ENCODE data around the gene IP6K1. TPM values are rescaled to one million over a fixed set of nuclear protein-coding genes. Genes with fewer than 3 reads are reported as not detected.

Gene IP6K1
- total RNA-seq, 4 donors from 2014 or later: 42.4 to 74.0 (median 43.8) TPM

DNA sequence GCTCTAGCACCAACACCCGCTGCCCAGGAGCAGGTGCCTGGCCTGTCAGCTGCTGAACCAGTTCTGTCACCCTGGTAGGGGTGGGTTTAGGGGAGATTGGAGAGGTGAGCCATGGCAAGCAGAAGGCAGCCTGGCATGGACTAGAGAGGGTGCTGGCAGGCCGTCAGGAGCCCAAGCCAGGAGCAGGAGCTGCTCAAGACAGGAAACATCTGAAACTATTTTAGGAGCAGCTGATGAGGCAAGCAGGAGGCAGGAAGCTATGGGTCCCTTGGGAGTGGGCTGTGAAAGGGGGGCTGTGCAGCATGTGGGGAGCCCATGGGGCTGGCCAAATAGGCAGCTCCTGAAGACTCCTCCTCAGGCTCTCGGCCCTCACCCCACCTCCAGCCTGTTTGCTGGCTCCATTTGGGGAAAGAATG, 19.0 kb upstream of the IP6K1 start:
- no peak overlapping the region for H3K4me3 ChIP-seq (replicated peaks in 1 of 3)
- TF ChIP-seq POLR2A (IDR thresholded peaks at IDR 0.05): no peak
- TF ChIP-seq, protein P1, sequence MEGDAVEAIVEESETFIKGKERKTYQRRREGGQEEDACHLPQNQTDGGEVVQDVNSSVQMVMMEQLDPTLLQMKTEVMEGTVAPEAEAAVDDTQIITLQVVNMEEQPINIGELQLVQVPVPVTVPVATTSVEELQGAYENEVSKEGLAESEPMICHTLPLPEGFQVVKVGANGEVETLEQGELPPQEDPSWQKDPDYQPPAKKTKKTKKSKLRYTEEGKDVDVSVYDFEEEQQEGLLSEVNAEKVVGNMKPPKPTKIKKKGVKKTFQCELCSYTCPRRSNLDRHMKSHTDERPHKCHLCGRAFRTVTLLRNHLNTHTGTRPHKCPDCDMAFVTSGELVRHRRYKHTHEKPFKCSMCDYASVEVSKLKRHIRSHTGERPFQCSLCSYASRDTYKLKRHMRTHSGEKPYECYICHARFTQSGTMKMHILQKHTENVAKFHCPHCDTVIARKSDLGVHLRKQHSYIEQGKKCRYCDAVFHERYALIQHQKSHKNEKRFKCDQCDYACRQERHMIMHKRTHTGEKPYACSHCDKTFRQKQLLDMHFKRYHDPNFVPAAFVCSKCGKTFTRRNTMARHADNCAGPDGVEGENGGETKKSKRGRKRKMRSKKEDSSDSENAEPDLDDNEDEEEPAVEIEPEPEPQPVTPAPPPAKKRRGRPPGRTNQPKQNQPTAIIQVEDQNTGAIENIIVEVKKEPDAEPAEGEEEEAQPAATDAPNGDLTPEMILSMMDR (IDR thresholded peaks at IDR 0.05): no peak
- intact Hi-C loops (cut with DNase I): loop anchor here (2.0 kb wide), 1 partner anchor 37 kb away; no protein-coding TSS in a partner anchor
- DNase-seq: peak; percentile 96 to 98
- H3K36me3 ChIP-seq: peaks cover 6 to 13% of the 10 kb centered on the region in 2 donors
- 9 to 20% methylated on average over 2 to 3 of the region's 3 CpGs for WGBS, 2 donors
- no peaks in the 10 kb centered on the region for H3K9me3 ChIP-seq
- H3K4me1 ChIP-seq: peaks cover 12 to 37% of the 10 kb centered on the region in 2 donors
- peak overlapping the region; percentile 91 to 96 (median 94) for H3K27ac ChIP-seq
- no peaks in the 10 kb centered on the region for H3K27me3 ChIP-seq

DNA sequence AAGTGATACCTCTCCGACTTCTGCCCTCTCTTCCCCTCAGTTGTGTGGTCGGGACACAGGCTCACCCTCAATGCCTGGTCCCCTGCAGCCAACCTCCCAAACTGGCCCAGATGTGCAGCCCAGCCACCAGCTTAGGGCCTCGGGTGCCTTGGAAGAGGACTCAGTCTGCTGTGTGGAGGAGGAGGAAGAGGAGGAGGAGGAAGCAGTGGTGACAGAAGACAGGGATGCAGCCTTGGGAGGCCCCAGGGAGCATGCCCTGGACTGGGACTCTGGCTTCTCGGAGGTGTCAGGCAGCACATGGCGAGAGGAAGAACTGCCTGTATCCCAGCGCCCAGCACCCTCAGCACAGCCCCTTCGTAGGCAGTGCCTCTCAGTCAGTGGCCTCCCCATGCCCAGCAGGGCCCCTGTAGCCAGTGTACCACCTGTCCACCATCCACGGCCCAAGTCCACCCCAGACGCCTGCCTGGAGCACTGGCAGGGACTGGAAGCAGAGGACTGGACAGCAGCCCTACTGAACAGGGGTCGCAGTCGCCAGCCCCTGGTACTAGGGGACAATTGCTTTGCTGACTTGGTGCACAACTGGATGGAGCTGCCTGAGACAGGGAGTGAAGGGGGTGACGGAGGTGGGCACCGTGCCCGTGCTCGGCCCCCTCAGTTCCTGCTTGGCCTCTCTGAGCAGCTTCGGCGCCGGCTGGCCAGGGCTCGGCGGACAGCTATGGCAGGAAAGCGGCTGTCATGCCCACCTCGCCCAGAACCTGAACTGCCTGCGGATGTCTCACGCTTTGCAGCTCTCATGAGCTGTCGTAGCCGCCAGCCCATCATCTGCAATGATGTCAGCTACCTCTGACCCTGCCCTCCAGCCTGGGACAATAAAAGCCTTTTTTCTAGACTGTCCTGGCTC, 18.0 kb upstream of the IP6K1 start:
- peaks cover 12 to 37% of the 10 kb centered on the region in 2 donors for H3K4me1 ChIP-seq
- H3K27ac ChIP-seq: peak overlapping the region; percentile 91 to 96 (median 94)
- intact Hi-C loops (cut with DNase I): loop anchor here (2.0 to 5.0 kb wide), 2 partner anchors 38 to 98 kb away; partner anchors contain the start of gene MST1R
- 83 to 84% methylated on average over 13 to 18 of the region's 26 CpGs for whole genome bisulfite sequencing, 2 donors
- peaks cover 4 to 5% of the 10 kb centered on the region in 2 donors for H3K36me3 ChIP-seq
- H3K4me3 ChIP-seq (replicated peaks in 1 of 3): no peak overlapping the region
- H3K27me3 ChIP-seq: no peaks in the 10 kb centered on the region
- no peaks in the 10 kb centered on the region for H3K9me3 ChIP-seq
- DNase-seq: peak in 1 of 2 donors; percentile 9
- TF ChIP-seq, protein P1 (IDR thresholded peaks at IDR 0.05): no peak
- TF ChIP-seq POLR2A (IDR thresholded peaks at IDR 0.05): no peak

DNA sequence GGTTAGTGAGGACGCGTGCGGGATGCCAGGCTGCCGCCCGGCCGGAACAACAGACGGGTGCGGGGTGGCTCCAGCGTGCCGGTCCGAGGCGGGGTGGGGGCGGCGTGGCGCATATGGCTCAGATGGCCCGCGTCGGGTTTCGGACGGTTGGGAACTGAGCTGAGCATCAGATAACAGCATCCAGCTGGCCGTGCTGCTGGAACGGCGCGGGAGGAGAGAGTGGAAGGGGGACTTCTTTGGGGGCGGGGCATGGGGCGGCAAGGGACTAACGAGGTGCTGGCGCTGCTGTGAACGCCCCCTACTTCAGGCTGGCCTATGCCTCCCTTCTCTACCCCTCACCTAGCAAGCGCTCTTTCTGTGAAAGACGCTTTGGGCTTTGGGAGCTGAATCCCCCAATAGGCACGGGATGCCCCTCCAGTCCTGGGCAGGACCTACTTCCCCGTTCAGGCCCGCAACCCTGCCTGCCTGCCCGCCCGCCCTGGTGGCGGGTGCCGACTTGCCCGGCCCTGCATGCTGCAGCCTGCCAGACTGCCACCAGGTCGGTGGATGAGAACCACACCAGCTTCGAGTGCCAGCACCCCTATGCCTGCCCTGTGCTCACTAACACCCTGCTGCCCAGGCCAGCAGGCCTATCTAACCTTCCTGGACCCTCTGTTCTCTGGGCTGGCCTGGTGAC, 17.3 kb upstream of the IP6K1 start:
- intact Hi-C loops (cut with DNase I): loop anchor here (2.0 to 5.0 kb wide), 2 partner anchors 39 to 99 kb away; partner anchors contain the start of gene MST1R
- Histone ChIP-seq H3K4me1 (peaks cover 12 to 37% of the 10 kb centered on the region in 2 donors), H3K4me3 (replicated peaks in 1 of 3) (peak overlapping the region; percentile 34 to 72 (median 60)), H3K27ac (peak overlapping the region in 2 of 3 donors; percentile 85 to 96), H3K27me3 (no peaks in the 10 kb centered on the region), H3K9me3 (no peaks in the 10 kb centered on the region), H3K36me3 (no peaks in the 10 kb centered on the region)
- peak in 1 of 2 donors; percentile 19 for DNase-seq
- no peak for TF ChIP-seq POLR2A (IDR thresholded peaks at IDR 0.05)
- TF ChIP-seq, protein P1 (IDR thresholded peaks at IDR 0.05): no peak
- WGBS, 2 donors: 12 to 27% methylated on average over 10 to 28 of the region's 41 CpGs

DNA sequence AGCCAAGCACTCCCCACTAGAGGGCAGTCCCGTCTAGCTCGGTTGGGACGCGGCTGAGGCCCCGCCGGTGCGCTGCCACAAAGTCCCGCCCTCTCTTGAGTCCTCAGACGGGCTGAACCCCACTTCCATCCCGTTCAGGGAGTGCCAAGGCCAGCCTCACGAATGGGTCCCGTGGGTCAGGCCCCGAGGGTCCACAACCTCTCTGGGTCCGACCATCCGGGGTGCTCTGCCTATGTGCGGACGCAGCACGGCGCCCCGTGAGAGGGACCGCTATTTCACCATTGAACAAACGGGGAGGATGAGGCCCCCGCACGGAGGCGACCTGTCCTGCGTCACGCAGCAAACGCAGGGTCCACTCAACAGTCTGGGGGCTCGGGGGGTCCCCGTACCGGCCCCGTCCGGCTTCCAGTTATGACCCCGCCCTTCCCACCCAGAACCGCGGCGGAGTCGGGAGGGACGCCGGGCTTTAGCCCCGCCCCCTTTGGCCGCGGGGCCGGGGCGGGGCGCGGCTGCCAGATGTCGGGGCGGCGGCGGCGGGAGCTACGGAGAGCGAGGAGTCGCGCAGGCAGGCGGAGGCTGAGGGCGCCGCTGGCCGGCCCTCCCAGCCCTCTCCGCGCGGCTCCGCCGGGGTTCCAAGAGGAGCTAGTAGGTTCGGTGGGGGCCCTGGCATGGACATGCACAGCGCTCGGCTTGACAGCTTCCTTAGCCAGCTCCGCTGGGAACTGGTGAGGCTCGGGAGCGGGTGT, 16.6 kb upstream of the IP6K1 start, which contains the start of gene INKA1:
TSS of gene INKA1 (plus strand) at position 543 of the 746 bp plus-strand sequence. CDS start at position 675, 132 bp downstream.
- H3K27me3 ChIP-seq: no peaks in the 10 kb centered on the region
- peak within 1 kb of the TSS; percentile 60 to 72 (median 60) for H3K4me3 ChIP-seq (replicated peaks in 1 of 3)
- no peaks in the 10 kb centered on the region for H3K9me3 ChIP-seq
- 0% methylated on average over 8 of the region's 71 CpGs; no CpG with 5 or more reads in 1 of the 2 donors for WGBS, 2 donors
- TF ChIP-seq POLR2A (IDR thresholded peaks at IDR 0.05): peak in 1 of 2 donors; percentile 52
- TF ChIP-seq, protein P1 (IDR thresholded peaks at IDR 0.05): peak in 5 of 6 experiments; percentile 59 to 96 (median 79)
- intact Hi-C loops (cut with DNase I): loop anchor here (5.0 kb wide), 1 partner anchor 99 kb away; the partner anchor contains the start of gene MST1R
- H3K4me1 ChIP-seq: peaks cover 12 to 37% of the 10 kb centered on the region in 2 donors
- H3K36me3 ChIP-seq: no peaks in the 10 kb centered on the region
- peak; percentile 90 to 91 for DNase-seq
- peak within 1 kb of the TSS; percentile 50 to 96 (median 85) for H3K27ac ChIP-seq
